ENCODE measurements around the gene ANKRD23.
"Not testable (repeated sequence)": the region's sequence is repeated elsewhere in the genome, so short reads cannot be mapped to it uniquely, and the experiment has no call there.

ANKRD23 gene

GRCh38 chr2:96801005-96801785 lies 42.6 kb downstream of the ANKRD23 start:
- no peak overlapping the region for H3K4me3 ChIP-seq (replicated peaks in 1 of 2; ENCODE audit: low read depth in 2 of 2, low read length in 2 of 2)
- DNase-seq (ENCODE audit: low read depth in 2 of 2) = peak; percentile 52 to 61
- TF ChIP-seq CTCF (IDR thresholded peaks at IDR 0.05; ENCODE audit: low read depth, low read length) = peak; percentile 85

- no peak overlapping the region for H3K4me3 ChIP-seq (replicated peaks in 1 of 2; ENCODE audit: low read depth in 2 of 2, low read length in 2 of 2)
- DNase-seq (ENCODE audit: low read depth in 2 of 2) = no peak
- TF ChIP-seq CTCF (IDR thresholded peaks at IDR 0.05; ENCODE audit: low read depth, low read length) = no peak
These were observed 43.5 kb downstream of the ANKRD23 start for GRCh38 chr2:96800061-96801004.

- H3K4me3 ChIP-seq (replicated peaks in 1 of 2; ENCODE audit: low read depth in 2 of 2, low read length in 2 of 2) = no peak overlapping the region
- DNase-seq (ENCODE audit: low read depth in 2 of 2) = no peak
- TF ChIP-seq CTCF (IDR thresholded peaks at IDR 0.05; ENCODE audit: low read depth, low read length) = no peak
These were observed 44.2 kb downstream of the ANKRD23 start for GRCh38 chr2:96799623-96799935.

- TF ChIP-seq CTCF (IDR thresholded peaks at IDR 0.05; ENCODE audit: low read depth, low read length) = no peak
- H3K4me3 ChIP-seq (replicated peaks in 1 of 2; ENCODE audit: low read depth in 2 of 2, low read length in 2 of 2) = no peak overlapping the region
- DNase-seq (ENCODE audit: low read depth in 2 of 2) = no peak
These were observed 44.8 kb downstream of the ANKRD23 start for GRCh38 chr2:96798733-96799622.

- no peak overlapping the region for H3K4me3 ChIP-seq (replicated peaks in 1 of 2; ENCODE audit: low read depth in 2 of 2, low read length in 2 of 2)
- no peak for TF ChIP-seq CTCF (IDR thresholded peaks at IDR 0.05; ENCODE audit: low read depth, low read length)
- DNase-seq (ENCODE audit: low read depth in 2 of 2) = no peak
These were observed 46.7 kb downstream of the ANKRD23 start for GRCh38 chr2:96797066-96797625.

GRCh38 chr2:96796497-96796896 lies 47.3 kb downstream of the ANKRD23 start:
- not testable (repeated sequence) for H3K4me3 ChIP-seq (replicated peaks in 1 of 2; ENCODE audit: low read depth in 2 of 2, low read length in 2 of 2); DNase-seq (ENCODE audit: low read depth in 2 of 2)
